PC-3 (cell line): ENCODE data around the gene UBE2D3. TPM values are rescaled to one million over a fixed set of nuclear protein-coding genes. Genes with fewer than 3 reads are reported as not detected.

ENCODE experiments used
- ATAC-seq: fragments of 200-7000 bp; cut with Tn5 transposase; 2 replicates; pipeline ENCODE4 v1.9.1; 2020; ENCODE audit warnings: mild to moderate bottlenecking, moderate library complexity
- BruUV-seq: library from RNA; stranded (reverse); fragments of 400-500 nt; replicated peaks from 2 replicates; lab custom pipeline; 2021; lab: Mats Ljungman, UMichigan
- CTCF ChIA-PET: fragments of 300-600 bp; sonication (Branson Sonifier 250); formaldehyde crosslinking; loops from one replicate; lab custom pipeline; 2022; ENCODE audit warnings: antibody characterized with exemption; lab: Charles Lee
- POLR2A ChIA-PET: fragments of 300-600 bp; sonication (Branson Sonifier 250); formaldehyde crosslinking; loops from one replicate; lab custom pipeline; 2022; ENCODE audit warnings: antibody characterized with exemption; ENCODE audit not compliant: unreplicated experiment; lab: Charles Lee
- DNase-seq: peaks from one replicate; pipeline ENCODE4 v3.0.0-alpha.2; 2015
- H2AFZ ChIP-seq: fragments of 300-600 bp; sonication (generic); 2 replicates; pipeline ENCODE4 v1.6.0; 2016; ENCODE audit warnings: antibody characterized with exemption, low read length
- H3F3A ChIP-seq: fragments of 300-600 bp; sonication (generic); one replicate; pipeline ENCODE4 v1.6.0; 2017; ENCODE audit warnings: antibody characterized with exemption, low read length, control low read depth, mild to moderate bottlenecking; ENCODE audit not compliant: unreplicated experiment
- H3K27ac ChIP-seq: fragments of 300-600 bp; sonication (generic); 2 replicates; pipeline ENCODE4 v1.5.1; 2016; ENCODE audit warnings: mild to moderate bottlenecking, low read length
- H3K27me3 ChIP-seq: fragments of 300-600 bp; sonication (generic); 2 replicates; pipeline ENCODE4 v1.6.1; 2016; ENCODE audit warnings: low read length, mixed read lengths
- H3K36me3 ChIP-seq: fragments of 300-600 bp; sonication (generic); 2 replicates; pipeline ENCODE4 v1.6.1; 2016; ENCODE audit warnings: low read depth, mixed run types, low read length, mixed read lengths
- H3K4me1 ChIP-seq: fragments of 300-600 bp; sonication (generic); 2 replicates; pipeline ENCODE4 v1.5.1; 2016; ENCODE audit warnings: low read length; ENCODE audit not compliant: insufficient read depth
- H3K4me2 ChIP-seq: fragments of 300-600 bp; sonication (generic); 2 replicates; pipeline ENCODE4 v1.6.0; 2016; ENCODE audit warnings: low read length
- H3K4me3 ChIP-seq: fragments of 300-600 bp; sonication (generic); 2 replicates; pipeline ENCODE4 v1.5.1; 2016; ENCODE audit warnings: mild to moderate bottlenecking, low read length, mixed read lengths
- H3K79me2 ChIP-seq: fragments of 300-600 bp; sonication (generic); 2 replicates; pipeline ENCODE4 v1.6.1; 2017; ENCODE audit warnings: low read length, mixed read lengths
- H3K9ac ChIP-seq: fragments of 300-600 bp; sonication (generic); 2 replicates; pipeline ENCODE4 v1.6.0; 2016; ENCODE audit warnings: mild to moderate bottlenecking, low read length
- H3K9me2 ChIP-seq: fragments of 300-600 bp; sonication (generic); replicated peaks from 2 replicates; pipeline ENCODE4 v1.6.1; 2016; ENCODE audit warnings: mixed run types, low read length, mixed read lengths
- H3K9me3 ChIP-seq: fragments of 300-600 bp; sonication (generic); 2 replicates; pipeline ENCODE4 v1.6.1; 2016; ENCODE audit warnings: low read length, mixed read lengths
- H4K20me1 ChIP-seq: fragments of 300-600 bp; sonication (generic); 2 replicates; pipeline ENCODE4 v1.6.1; 2016; ENCODE audit warnings: low read length, mixed read lengths
- CTCF ChIP-seq: fragments of 300-600 bp; sonication (generic); conservative IDR thresholded peaks from 2 replicates; pipeline ENCODE4 v1.5.1; 2017; ENCODE audit warnings: antibody characterized with exemption, low read depth, mild to moderate bottlenecking, low read length
- EZH2 ChIP-seq: fragments of 300-600 bp; sonication (generic); IDR thresholded peaks from one replicate; pipeline ENCODE4 v1.6.1; 2017; ENCODE audit warnings: antibody characterized with exemption, mild to moderate bottlenecking, low read length; ENCODE audit not compliant: unreplicated experiment
- EZH2phosphoT487 ChIP-seq: fragments of 300-600 bp; sonication (generic); IDR thresholded peaks from 2 replicates; pipeline ENCODE4 v1.6.1; 2018; ENCODE audit warnings: mild to moderate bottlenecking, antibody characterized with exemption, low read length, borderline replicate concordance
- intact Hi-C: fragments of 100-400 bp; cut with micrococcal nuclease; formaldehyde crosslinking; loops from 2 replicates; pipeline ENCODE4 v1.9.0; 2023
- total RNA-seq: library from RNA; depleted of rRNA; stranded (reverse); fragments of >200 nt; gene quantifications from 2 replicates; pipeline ENCODE4 v1.2.3, GENCODE V29; 2014

UBE2D3 gene
- total RNA-seq, 1 experiment from 2014 or later: 435 TPM

DNA sequence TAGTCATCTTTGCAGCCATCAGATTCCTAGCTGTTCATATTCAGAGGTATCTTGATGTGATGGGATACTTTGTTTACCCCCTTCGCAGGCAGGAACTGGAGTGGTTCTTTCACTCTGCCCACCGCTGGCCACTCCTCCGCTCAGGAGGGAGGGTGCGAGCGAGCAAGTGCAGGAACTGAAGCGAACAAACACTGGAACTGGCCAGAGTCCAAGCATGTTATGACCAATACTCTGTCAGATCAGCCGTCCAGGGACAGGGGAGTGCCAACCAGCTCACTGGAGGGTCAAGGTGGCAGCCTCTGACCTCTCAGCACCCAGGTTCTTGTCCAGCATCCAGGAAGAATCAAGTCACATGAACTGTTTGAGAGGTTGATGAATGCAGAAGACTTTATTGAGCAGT is 48.6 kb downstream of the UBE2D3 start:
- Histone ChIP-seq H3K36me3 (no peaks in the 10 kb centered on the region), H3K4me3 (no peak overlapping the region), H3K27me3 (no peaks in the 10 kb centered on the region), H2AFZ (no peak overlapping the region), H3K4me2 (no peak overlapping the region), H3K9ac (no peak overlapping the region), H3K9me2 (no peaks in the 10 kb centered on the region), H3K4me1 (peaks cover 14% of the 10 kb centered on the region), H3K9me3 (no peaks in the 10 kb centered on the region), H4K20me1 (no peaks in the 10 kb centered on the region), H3F3A (no peaks in the 10 kb centered on the region), H3K79me2 (no peaks in the 10 kb centered on the region), H3K27ac (no peak overlapping the region)
- TF ChIP-seq CTCF: no peak
- no peak for TF ChIP-seq EZH2
- TF ChIP-seq EZH2phosphoT487: no peak
- DNase-seq (no peak), ATAC-seq (no peak)
- POLR2A ChIA-PET: no interaction called here
- intact Hi-C loops: no loop called here
- no TSS peak for BruUV-seq
- CTCF ChIA-PET: no interaction called here

- no peak overlapping the region for H2AFZ ChIP-seq
- no peaks in the 10 kb centered on the region for H3F3A ChIP-seq
- H4K20me1 ChIP-seq: no peaks in the 10 kb centered on the region
- H3K36me3 ChIP-seq: no peaks in the 10 kb centered on the region
- TF ChIP-seq EZH2 (no peak), EZH2phosphoT487 (no peak), CTCF (no peak)
- intact Hi-C loops: no loop called here
- no peak overlapping the region for H3K4me2 ChIP-seq
- no peaks in the 10 kb centered on the region for H3K27me3 ChIP-seq
- ATAC-seq (no peak), DNase-seq (no peak)
- no peak overlapping the region for H3K9ac ChIP-seq
- H3K4me3 ChIP-seq: no peak overlapping the region
- BruUV-seq: no TSS peak
- H3K4me1 ChIP-seq: peaks cover 12% of the 10 kb centered on the region
- no peak overlapping the region for H3K27ac ChIP-seq
- H3K79me2 ChIP-seq: no peaks in the 10 kb centered on the region
- H3K9me2 ChIP-seq: no peaks in the 10 kb centered on the region
- POLR2A ChIA-PET: no interaction called here
- H3K9me3 ChIP-seq: no peaks in the 10 kb centered on the region
- CTCF ChIA-PET: no interaction called here
Measured at GRCh38 chr4:102775805-102776204, 51.5 kb downstream of the UBE2D3 start.

DNA sequence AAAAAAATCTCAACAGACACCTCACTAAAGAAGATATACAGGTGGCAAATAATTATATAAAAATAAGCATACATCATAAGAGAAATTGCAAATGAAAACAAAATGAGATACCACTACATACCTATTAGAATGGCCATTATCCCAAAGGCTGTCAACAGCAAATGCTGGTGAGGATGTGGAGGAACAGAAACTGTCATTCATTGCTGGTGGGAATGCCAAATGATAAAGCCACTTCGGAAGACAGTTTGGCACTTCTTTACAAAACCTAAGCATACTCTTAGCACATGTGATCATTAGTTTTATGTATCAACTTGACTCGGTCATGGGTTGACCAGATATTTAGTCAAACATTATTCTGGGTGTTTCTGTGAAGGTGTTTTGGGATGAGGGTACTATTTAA is 53.1 kb downstream of the UBE2D3 start:
- Histone ChIP-seq H3K9me2 (no peaks in the 10 kb centered on the region), H4K20me1 (no peaks in the 10 kb centered on the region), H3F3A (no peaks in the 10 kb centered on the region), H3K27me3 (no peaks in the 10 kb centered on the region), H3K4me2 (no peak overlapping the region), H2AFZ (no peak overlapping the region), H3K79me2 (no peaks in the 10 kb centered on the region), H3K4me1 (no peaks in the 10 kb centered on the region), H3K4me3 (no peak overlapping the region), H3K9me3 (no peaks in the 10 kb centered on the region), H3K9ac (no peak overlapping the region), H3K27ac (no peak overlapping the region), H3K36me3 (no peaks in the 10 kb centered on the region)
- TF ChIP-seq EZH2: no peak
- no peak for TF ChIP-seq EZH2phosphoT487
- no peak for TF ChIP-seq CTCF
- ChIA-PET CTCF (no interaction called here), POLR2A (no interaction called here)
- no peak for ATAC-seq
- intact Hi-C loops: no loop called here
- no TSS peak for BruUV-seq
- DNase-seq: no peak
